Ureter (tissue), 1 donor: ENCODE data around the gene RAET1G. TPM values are rescaled to one million over a fixed set of nuclear protein-coding genes. Genes with fewer than 3 reads are reported as not detected.
"Not testable (repeated sequence)": the region's sequence is repeated elsewhere in the genome, so short reads cannot be mapped to it uniquely, and the experiment has no call there.

Experiments
- DNase-seq: peaks from one replicate; pipeline ENCODE4 v3.0.0-alpha.2; 2020; ENCODE audit warnings: low spot score
- total RNA-seq: library from RNA; stranded (reverse); gene quantifications from one replicate; pipeline ENCODE4 v1.2.4, GENCODE V29; 2023
- donor health status: DM: yes; HTN: yes; CAD: no.

RAET1G gene
- total RNA-seq, 1 donor from 2014 or later = 5.2 TPM

DNA sequence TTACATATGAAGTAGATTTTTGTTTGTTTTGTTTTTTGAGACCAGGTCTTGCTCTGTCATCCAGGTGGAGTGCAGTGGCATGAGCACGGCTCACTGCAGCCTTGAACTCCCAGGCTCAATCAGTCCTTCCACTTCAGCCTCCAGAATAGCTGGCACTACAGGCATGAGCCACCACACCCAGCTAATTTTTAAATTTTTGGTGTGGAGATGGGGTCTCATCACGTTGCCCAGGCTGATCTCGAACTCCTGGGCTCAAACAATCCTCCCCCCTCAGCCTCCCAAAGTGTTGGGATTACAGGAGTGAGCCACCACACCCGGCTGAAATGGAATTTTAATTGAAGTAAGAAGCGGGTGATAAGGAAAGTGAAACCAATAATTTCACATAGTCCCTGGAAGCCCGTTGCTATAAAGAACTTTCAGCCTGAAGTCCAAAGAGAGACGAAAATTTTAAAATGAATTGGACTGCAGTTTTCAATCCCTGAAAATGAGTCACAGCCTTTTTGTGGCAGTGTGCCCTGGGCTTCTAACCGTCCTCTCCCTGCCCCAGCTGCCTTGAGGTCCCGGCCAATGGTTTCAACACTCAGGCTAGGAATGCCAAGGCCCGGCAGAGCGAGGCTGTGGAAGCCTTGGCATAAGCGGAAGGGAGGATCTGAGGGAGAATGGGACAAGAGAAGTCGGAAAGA, 25.8 kb downstream of the RAET1G start:
- DNase-seq = peak; percentile 86

DNA sequence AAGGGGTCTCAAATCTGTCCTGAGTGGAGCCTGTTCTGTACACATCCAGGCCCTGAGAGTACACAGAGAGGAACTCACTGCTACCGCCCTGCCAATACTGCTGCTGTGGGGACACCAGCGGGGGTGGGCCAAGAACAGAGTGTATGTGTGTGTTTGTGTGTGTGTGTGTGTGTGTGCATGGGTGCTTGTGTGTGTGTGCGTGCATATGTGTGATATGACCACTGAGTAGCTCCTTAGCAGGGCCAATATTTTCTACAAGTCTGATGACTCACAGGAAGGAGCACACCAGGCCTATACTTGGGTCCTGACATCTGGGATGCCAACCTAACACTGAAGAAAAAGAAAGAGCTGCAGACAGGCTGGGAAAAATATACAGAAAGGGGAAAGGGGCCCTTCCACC, 26.4 kb downstream of the RAET1G start:
- no peak for DNase-seq

DNA sequence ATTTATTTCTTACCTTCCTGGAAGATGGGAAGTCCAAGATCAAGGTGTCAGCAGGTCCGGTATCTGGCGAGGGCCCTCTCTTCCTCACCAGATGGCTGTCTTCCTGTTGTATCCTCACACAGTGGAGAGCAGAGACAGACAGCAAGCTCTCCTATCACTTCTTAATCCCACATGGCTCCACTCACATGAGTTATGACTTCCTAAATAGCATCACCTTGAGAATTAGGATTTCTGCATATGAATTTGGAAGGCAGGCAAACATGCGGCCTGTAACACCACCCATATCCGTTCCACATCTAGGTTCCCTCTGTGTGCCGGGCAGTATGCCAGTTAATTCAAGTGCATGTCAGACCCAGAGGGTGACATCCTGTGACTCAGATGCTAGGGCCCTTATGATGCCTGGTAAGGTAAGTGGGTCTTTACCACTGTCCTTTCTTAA, 27.1 kb downstream of the RAET1G start:
- DNase-seq = peak; percentile 74

DNA sequence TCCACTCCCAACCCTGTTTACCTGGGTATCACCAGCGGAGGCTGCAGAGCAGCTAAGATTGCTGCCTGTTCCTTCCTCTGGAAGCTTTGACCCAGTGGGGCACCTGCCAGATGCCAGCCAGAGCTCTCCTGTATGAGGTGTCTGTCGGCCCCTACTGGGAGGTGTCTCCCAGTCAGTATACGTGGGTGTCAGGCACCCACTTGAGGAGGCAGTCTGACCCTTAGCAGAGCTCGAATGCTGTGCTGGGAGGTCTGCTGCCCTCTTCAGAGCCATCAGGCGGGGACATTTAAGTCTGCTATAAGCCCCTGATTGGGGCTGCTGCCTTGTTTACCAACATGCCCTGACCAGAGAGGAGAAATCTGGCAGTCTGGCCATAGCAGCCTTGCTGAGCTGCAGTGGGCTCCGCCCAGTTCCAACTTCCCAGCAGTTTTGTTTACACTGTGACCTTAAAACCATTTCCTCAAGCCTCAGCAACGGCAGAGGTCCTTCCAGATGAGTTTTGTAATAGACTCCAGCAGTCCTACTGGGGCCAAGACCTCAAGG, 27.8 kb downstream of the RAET1G start:
- DNase-seq = peak; percentile 82

DNA sequence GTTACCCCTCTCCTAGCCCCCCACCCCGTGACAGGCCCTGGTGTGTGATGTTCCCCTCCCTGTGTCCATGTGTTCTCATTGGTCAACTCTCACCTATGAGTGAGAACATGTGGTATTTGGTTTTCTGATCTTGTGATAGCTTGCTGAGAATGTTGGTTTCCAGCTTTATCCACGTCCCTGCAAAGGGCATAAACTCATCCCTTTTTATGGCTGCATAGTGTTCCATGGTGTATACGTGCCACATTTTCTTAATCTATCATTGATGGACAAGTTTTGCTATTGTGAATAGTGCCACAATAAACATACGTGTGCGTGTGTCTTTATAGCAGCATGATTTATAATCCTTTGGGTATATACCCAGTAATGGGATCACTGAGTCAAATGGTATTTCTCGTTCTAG, 31.1 kb downstream of the RAET1G start:
- DNase-seq = not testable (repeated sequence)

DNA sequence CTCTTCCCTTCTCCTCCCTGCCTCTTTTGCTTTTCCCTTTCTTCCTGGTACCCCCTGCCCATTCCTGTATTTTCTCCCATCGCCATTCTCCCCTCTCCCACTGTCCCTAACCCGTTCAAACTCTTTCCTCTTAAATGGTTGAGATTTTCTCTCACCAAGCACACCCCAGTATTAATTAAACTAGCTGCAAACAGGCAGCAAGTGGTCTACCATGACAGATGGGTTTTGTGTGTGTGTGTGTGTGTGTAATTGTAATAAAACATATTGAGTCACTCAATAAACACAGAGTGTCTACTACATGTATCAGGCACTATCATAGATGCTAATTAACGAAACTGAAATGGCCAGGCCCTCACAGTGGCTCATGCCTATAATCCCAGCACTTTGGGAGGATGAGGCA, 31.7 kb downstream of the RAET1G start:
- DNase-seq = no peak

DNA sequence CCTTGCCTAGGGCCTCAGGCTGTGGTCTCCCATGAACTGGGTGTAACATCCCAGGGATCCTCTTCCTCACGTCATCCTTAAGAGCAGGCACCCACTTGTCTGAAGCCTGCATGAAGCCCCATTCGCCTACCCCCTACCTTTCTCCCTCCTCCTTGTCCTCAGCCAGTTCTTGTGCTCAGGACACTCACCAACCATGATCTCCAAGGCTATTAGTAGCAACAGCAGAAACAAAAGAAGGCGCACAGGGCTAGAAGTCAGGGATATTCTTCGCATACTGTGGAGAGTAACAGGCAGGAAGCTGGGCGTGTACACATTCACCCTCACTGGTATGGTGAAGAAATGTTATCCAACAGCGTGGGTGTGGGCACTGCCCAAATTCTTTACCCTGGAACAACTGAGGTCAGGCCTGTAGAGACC, 32.3 kb downstream of the RAET1G start:
- no peak for DNase-seq

DNA sequence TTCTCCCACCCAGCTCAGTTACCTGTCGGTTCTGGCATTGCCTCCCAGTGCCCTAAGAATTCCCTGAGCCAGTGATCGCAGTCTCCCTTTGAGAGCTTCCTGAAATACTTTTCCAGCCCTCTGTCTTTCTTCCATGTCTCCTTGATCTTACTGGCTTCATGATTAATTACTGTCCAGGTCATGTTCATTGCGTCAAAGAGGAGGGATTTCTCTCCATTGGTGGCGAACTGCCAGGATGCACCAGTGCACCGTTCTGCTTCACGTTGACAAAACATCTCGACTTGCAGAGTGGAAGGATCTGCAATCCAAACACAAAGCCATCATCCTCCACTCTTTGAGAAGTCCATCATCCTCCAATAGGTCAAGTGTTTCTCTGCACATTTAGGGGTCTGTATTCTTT, 33.6 kb downstream of the RAET1G start:
- no peak for DNase-seq

DNA sequence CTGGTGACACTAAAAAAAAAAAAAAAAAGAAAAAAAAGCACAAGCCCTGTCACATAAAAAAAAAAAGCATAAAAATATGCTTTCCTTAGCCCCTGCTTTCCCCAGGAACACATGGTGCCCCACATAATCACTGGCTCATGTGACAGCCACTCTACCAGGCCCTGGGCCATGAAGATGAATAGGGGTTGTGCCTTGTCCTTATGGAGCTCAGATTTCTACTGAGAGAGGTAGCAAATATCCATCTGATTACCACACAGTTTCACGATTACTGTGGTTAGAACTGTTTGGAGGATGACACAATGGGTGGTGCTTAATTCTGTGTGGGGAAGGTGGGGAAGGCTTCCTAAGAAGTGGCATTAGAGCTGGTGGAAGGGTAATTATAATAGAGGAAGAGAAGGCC, 34.3 kb downstream of the RAET1G start:
- DNase-seq = no peak

DNA sequence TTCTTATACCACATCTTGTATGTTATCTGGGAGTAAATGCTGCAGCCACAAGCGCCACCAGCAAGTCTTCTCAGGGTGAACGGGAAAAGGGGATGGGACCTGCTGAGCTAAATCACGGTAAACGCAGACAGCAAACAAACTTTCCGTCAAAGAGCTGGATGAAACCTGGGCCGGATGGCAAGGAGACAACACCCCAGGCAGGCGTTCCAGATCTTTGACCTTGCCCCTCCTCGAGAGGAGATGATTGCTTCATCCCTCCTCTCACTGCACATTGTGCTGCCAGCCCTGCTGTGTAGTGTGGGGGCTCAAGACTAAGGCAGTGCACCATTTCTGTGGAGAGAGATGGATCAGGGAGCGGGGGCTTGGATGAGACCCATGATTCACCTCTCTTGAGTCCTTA, 34.8 kb downstream of the RAET1G start:
- no peak for DNase-seq

DNA sequence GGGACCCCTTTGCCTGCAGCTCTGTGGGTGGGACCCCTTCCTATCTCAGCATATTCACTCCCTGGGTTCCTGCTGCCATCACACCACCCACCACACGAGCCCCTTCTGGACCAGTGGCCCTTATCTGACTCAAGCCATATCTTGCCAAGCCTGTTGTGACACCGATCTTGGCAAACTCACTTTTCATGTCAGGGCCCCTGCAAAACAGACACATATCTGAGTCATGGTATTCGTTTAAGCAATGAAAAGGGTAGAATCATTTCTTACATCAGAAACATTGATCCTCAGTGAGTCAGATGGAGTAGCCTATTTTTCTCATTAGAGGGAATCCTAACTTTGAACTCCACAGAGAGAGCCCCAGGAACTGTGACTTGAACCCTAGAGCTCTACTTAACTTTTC, 35.6 kb downstream of the RAET1G start:
- no peak for DNase-seq

DNA sequence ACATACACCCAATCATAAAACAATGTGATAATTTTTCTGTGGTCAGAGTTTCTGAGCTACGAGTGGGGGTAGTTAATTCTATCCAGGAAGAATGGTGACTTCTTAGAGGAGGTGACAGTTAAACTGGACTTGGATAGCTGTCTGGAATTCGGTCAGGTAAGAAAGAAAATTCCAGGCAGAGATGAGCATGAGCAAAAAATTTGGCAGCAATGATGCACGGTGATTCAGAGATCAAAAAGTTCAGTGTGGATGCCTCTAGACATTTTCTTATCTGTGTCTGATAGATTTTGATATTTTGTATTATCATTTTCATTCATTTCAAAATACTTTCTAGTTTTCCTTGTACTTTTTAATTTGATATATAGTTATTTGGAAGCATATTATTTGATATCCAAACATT, 37.0 kb downstream of the RAET1G start:
- no peak for DNase-seq

DNA sequence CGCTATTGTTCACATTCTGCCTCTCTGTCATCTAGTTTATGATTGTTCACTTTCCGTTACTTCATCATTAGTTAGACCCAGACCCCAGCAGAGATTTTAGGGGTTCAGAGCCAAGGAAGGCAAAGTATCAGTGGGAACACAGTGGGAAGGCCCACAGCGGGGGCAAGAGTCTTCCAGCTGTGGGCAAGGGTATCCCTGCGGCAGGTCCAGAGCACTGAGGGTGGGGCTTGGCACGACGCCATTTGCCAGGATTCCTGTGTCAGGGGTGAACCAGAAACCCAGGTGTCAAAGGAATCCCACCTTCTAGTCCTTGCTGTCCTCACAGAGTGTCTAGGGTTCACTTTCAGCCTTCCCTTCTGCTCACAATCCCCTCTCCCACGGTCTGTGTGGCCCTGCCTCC, 38.3 kb downstream of the RAET1G start:
- DNase-seq = no peak

DNA sequence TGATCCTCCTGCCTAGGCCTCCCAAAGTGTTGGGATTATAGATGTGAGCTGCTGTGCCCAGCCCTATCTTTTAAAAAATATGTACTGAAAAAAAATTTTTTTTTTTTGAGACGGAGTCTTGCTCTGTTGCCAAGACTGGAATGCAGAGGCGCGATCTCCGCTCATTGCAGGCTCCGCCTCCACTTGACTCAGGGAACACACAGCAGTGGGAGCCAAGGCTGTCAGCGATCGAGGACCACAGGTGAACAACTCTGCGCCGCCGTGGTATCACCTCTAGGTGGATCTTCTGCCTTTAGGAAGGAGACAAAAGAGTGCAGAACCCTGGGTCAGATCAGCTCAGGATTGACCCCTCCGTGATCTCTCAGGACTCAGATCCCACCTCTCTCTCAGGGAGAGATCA, 38.7 kb downstream of the RAET1G start:
- no peak for DNase-seq

DNA sequence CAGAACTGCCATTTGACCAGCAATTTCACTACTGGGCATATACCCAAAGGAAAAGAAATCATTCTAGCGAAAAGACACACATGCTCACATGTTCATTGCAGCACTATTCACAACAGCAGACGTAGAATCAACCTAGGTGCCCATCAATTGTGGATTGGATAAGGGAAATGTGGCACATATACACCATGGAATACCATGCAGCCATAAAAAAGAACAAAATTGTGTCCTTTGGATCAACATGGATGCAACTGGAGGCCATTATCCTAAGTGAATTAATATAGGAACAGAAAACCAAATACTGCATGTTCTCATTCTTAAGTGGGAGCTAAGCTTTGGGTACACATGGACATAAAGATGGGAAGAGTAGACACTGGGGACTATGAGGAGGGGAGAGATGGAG, 41.1 kb downstream of the RAET1G start:
- DNase-seq = no peak

DNA sequence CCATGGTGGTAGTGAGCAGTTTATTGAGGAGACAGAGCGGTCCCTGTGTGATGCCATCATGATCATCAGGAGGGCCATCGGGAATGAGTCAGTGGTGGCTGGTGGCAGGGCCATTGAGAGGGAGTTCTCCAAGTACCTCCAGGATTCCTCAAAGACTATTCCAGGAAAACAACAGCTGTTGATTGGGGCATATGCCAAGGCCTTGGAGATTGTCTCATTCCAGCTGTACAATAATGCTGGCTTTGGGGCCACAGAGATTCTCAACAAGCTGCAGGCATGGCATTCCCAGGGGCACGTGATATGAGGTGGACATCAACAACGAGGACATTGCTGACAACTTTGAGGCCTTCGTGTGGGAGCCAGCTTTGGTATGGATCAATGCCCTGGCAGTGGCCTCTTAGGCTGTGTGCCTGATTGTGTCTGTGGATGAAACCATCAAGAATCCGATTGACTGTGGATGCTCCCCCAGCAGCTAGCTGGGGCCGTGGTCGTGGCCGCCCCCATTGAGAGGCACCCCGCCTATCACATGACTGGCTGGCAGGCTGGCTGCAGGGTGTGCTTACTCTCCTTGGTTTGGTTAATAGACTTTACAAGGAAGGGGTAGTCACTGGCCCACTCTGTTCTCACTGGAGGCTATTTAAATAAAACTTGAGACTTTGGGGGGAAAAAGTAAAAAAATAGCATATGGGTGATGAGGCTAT, 41.7 kb downstream of the RAET1G start:
- DNase-seq = no peak

DNA sequence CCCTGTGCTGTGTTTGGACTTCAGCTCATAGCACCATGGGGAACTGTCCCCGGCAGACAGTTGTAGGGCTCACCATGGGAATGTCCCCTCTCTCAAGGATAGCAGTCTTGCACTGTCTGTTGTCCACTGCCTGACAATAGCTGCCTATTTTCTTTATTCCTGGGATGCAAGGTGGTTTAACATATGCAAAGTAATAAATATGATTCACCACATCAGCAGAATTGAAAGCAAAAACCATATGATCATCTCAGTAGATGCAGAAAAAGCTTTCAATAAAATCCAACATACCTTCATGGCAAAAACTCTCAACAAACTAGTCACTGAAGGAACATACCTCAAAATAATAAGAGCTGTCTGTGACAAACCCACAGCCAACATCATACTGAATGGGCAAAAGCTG, 45.3 kb downstream of the RAET1G start:
- DNase-seq = no peak

DNA sequence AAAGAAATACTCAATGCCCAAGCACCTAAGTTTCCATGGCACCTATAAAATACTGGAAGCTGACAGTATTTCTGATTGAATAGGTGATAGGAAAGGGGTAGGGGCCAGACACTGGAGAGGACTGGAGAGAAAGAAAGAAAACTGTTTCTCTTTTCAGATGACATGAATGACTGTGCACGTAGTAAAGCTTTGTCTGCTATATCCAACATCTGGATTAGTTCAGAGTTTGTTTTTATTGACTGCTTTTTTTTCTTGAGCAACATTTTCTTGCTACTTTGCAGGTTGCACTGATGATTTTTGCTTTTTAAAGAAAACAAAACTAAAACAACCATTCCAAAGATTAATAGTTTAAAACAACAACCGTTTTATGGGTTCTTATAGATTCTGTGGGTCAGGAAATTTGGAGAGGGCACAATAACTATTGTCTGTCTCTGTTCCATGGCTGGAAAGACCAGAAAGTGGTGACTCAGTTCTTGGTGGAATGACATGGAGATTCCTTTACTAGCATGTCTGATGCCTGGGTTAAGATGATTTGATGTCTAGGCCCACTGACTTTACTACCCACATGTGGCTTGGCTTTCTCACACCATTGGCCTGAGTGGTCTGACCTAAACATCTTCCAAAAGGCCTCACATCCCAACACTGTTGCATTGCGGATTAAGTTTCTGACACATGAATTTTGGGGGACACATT, 46.5 kb downstream of the RAET1G start:
- DNase-seq = no peak

DNA sequence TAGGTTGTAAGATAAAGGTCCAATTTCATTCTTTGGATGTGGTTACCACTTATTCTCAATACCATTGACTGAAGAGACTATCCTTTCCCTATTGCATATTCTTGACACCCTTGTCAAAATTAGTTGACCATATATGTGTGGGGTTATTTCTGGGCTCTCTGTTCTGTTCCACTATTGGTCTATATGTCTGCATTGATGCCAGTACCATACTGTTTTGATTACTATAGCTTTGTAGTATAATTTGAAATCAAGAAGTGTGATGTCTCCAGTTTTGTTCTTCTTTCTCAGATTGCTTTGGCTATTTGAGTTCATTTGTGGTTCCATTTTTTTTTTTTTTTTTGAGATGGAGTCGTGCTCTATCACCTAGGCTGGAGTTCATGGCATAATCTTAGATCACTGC, 50.7 kb downstream of the RAET1G start:
- DNase-seq = no peak

DNA sequence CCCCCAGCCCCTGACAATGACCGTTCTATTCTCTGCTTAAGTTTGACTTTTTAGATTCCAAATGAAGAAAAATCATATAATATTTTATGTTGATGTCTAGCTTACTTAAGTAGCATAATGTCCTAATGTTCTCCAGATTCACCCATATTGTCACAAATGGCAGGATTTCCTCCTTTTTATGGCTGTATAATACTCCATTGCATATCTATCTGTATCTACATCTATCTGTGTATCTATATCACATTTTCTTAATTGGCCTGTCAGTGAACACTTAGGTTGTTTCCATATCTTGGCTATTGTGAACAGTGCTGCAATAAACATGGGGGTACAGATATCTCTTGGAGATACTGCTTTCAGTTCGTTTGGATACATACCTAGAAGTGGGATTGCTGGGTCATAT, 51.7 kb downstream of the RAET1G start:
- DNase-seq = no peak

DNA sequence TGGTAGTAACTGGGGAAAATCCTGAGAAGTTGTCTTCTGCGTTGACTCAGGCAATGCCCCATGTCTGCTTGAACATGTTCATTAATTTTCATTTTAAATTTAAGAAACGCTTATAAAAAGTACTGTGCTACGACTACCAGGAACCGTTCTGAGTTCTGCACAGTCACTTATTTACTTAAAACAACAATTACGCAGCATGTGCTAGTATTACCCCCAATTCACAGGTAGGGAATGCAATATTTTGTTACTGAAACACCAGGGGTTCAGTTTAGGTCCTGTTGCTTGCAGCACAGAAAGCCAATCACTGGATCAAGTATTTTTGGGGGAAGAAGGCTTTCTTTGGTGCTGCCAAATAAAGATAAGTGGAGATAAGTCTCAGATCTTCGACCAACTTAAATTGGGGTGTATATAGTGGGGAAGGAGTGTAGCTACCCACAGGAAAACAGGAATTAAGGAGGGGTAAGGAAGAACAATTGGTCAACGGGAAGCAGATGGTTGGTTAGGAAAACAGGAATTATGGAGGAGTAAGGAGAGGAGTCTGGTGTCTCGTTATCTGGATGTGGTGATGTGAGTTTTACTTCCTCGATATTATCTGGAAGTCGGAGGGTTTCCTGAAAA, 53.5 kb downstream of the RAET1G start:
- DNase-seq = no peak

DNA sequence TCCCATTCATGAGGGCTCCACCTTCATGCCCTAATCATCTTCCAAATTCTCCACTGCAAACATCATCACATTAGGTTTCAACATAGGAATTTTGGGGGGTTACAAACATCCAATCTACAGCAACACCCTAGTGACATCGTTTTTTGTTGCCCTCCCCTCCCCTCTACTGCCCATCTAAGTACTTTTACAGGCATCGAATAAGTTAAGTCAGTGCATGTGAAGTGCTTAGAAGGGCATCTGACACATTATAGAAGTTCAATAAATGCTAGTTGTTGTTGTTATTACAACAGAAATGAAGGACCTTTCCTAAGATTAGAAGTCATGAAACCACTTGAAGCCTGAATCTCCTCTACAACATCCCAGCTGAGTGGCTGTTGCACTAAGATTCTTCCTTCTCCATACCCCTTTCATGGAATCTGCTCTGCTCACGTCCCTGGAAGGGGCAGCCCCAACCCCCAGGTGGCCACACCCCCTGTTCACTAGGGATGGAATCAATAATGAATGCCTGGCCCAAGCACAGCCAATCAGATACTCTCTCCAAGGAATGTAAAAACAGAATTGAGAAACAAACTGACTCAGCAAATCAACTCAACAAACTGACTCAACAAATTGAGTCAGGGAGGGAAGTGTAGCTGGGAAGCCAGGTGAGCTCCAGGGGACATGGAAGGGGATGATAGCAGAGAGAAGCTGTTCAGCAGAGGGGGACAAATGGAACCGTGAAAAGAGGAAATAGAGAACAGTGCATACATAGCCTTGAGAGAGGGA, 54.9 kb downstream of the RAET1G start:
- no peak for DNase-seq
